Ishikawa (cell line): ENCODE data around the gene TM9SF1.

Experiments used
- CEBPB ChIP-seq: IDR thresholded peaks from 2 replicates; pipeline ENCODE4 v1.6.1; 2012
- EGR1 ChIP-seq: IDR thresholded peaks from 2 replicates; pipeline ENCODE4 v1.6.1; 2012
- EP300 ChIP-seq: IDR thresholded peaks from 2 replicates; pipeline ENCODE4 v1.6.1; 2012; ENCODE audit warnings: borderline replicate concordance
- FOXM1 ChIP-seq: IDR thresholded peaks from 2 replicates; pipeline ENCODE4 v1.6.1; 2012; ENCODE audit warnings: low read depth, borderline replicate concordance
- NFIC ChIP-seq: IDR thresholded peaks from 2 replicates; pipeline ENCODE4 v1.6.1; 2012
- RAD21 ChIP-seq: IDR thresholded peaks from 2 replicates; pipeline ENCODE4 v1.6.1; 2012; ENCODE audit warnings: low read depth
- REST ChIP-seq: IDR thresholded peaks from 2 replicates; pipeline ENCODE4 v1.6.1; 2012; ENCODE audit warnings: low read depth, mild to moderate bottlenecking
- TAF1 ChIP-seq: IDR thresholded peaks from 2 replicates; pipeline ENCODE4 v1.6.1; 2012; ENCODE audit warnings: low read depth, mild to moderate bottlenecking
- TEAD4 ChIP-seq: IDR thresholded peaks from 2 replicates; pipeline ENCODE4 v1.6.1; 2012
- USF1 ChIP-seq: IDR thresholded peaks from 2 replicates; pipeline ENCODE4 v1.6.1; 2012
- YY1 ChIP-seq: IDR thresholded peaks from 2 replicates; pipeline ENCODE4 v1.6.1; 2012; ENCODE audit warnings: low read depth
- ZBTB7A ChIP-seq: IDR thresholded peaks from 2 replicates; pipeline ENCODE4 v1.6.1; 2012; ENCODE audit warnings: low read depth
- TF ChIP-seq, protein P1 (sequence below): IDR thresholded peaks from 2 replicates; pipeline ENCODE4 v1.6.1; 2012

- TF ChIP-seq YY1 (no peak), CEBPB (no peak), REST (no peak), EP300 (no peak), EGR1 (no peak), TAF1 (no peak), RAD21 (no peak), ZBTB7A (no peak), NFIC (no peak), FOXM1 (no peak), TEAD4 (no peak), USF1 (no peak)
- TF ChIP-seq, protein P1, sequence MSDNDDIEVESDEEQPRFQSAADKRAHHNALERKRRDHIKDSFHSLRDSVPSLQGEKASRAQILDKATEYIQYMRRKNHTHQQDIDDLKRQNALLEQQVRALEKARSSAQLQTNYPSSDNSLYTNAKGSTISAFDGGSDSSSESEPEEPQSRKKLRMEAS = no peak
Observed at GRCh38 chr14:24228902-24229301, 33.7 kb upstream of the TM9SF1 start.
